ENCODE measurements around the gene ANKRD22. TPM values are rescaled to one million over a fixed set of nuclear protein-coding genes. Genes with fewer than 3 reads are reported as not detected.

Gene ANKRD22
- total and polyA plus RNA-seq, 2 donors (not counting 3 experiments of a cell fraction or from before 2014, with no cell fraction given): not detected

DNA sequence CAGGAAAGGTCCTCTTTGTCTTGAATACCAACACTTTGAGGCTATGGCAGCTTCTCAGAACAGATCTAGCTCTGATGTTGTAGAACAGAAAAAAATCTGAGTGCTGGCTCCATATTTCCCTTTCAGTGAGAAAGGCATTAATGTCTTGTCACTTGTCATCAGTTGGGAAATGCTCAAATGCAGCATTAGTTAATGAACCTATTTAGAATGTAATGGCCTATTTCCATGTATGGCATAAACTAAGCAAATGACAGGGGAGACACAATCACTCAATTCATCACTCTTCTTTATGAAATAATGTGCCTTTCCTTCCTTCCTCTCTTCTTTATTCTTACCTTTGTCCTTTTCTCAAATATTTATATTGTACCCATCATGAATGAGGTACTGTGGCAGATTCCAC is 23.4 kb upstream of the ANKRD22 start:
- peaks cover 0 to 4% of the 10 kb centered on the region in 2 experiments for H3K27me3 ChIP-seq (ENCODE audit: control insufficient read depth in 2 of 2, insufficient read depth in 2 of 2, low read length in 2 of 2)
- no peak for FAIRE-seq
- intact Hi-C loops (cut with micrococcal nuclease) (no loop called here), dilution Hi-C loops (cut with MboI; ENCODE audit: extremely low pct_ligation_motif_present, low sequenced_read_pairs) (no loop called here)
- H3K9ac ChIP-seq (replicated peaks; ENCODE audit: extremely low read depth, insufficient read depth, low read length): no peak overlapping the region
- no peak overlapping the region for H3K27ac ChIP-seq (ENCODE audit: insufficient read depth, low read depth, low read length)
- no peak for DNase-seq (ENCODE audit: low read depth, low spot score)
- no peaks in the 10 kb centered on the region for H3K79me2 ChIP-seq (ENCODE audit: control insufficient read depth, insufficient read depth, low read length)
- no peak overlapping the region for H3K4me2 ChIP-seq (ENCODE audit: insufficient read depth, low read length)
- H3K9me1 ChIP-seq (replicated peaks; ENCODE audit: control insufficient read depth, extremely low read depth, insufficient read depth, low read length): no peaks in the 10 kb centered on the region
- POLR2A ChIA-PET: no interaction called here
- H3K4me3 ChIP-seq (replicated peaks in 1 of 3; ENCODE audit: insufficient read depth in 1 of 3, low read depth in 1 of 3, low read length in 3 of 3): no peak overlapping the region
- peaks cover 2% of the 10 kb centered on the region for H3K4me1 ChIP-seq (ENCODE audit: control insufficient read depth, extremely low read depth, insufficient read depth, low read length)
- CTCF ChIA-PET: no interaction called here
- no peak for TF ChIP-seq EZH2 (IDR thresholded peaks at IDR 0.05; ENCODE audit: borderline replicate concordance, low read depth, low read length, severe bottlenecking)
- TF ChIP-seq GATA2 (IDR thresholded peaks at IDR 0.05; ENCODE audit: insufficient read depth, insufficient read length, low read depth, low read length): no peak
- TF ChIP-seq, protein P1, sequence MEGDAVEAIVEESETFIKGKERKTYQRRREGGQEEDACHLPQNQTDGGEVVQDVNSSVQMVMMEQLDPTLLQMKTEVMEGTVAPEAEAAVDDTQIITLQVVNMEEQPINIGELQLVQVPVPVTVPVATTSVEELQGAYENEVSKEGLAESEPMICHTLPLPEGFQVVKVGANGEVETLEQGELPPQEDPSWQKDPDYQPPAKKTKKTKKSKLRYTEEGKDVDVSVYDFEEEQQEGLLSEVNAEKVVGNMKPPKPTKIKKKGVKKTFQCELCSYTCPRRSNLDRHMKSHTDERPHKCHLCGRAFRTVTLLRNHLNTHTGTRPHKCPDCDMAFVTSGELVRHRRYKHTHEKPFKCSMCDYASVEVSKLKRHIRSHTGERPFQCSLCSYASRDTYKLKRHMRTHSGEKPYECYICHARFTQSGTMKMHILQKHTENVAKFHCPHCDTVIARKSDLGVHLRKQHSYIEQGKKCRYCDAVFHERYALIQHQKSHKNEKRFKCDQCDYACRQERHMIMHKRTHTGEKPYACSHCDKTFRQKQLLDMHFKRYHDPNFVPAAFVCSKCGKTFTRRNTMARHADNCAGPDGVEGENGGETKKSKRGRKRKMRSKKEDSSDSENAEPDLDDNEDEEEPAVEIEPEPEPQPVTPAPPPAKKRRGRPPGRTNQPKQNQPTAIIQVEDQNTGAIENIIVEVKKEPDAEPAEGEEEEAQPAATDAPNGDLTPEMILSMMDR (IDR thresholded peaks at IDR 0.05; ENCODE audit: extremely low read depth in 1 of 2, insufficient read depth in 1 of 2, low read depth in 1 of 2, low read length in 2 of 2): no peak
- no peak for TF ChIP-seq FOS (IDR thresholded peaks at IDR 0.05; ENCODE audit: borderline replicate concordance, insufficient read depth, low read length)
- no peak for TF ChIP-seq POLR2A (IDR thresholded peaks at IDR 0.05; ENCODE audit: low read depth, low read length)
- TF ChIP-seq, protein P2, sequence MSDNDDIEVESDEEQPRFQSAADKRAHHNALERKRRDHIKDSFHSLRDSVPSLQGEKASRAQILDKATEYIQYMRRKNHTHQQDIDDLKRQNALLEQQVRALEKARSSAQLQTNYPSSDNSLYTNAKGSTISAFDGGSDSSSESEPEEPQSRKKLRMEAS (IDR thresholded peaks at IDR 0.05; ENCODE audit: insufficient read depth, insufficient read length): no peak
- TF ChIP-seq JUN (IDR thresholded peaks at IDR 0.05; ENCODE audit: borderline replicate concordance, insufficient read depth, insufficient read length, low read depth): no peak
- TF ChIP-seq POLR2AphosphoS5 (IDR thresholded peaks at IDR 0.05; ENCODE audit: insufficient read depth, low read depth, low read length): no peak
- no peak for TF ChIP-seq MYC (IDR thresholded peaks at IDR 0.05; ENCODE audit: low read depth, low read length)
- no TSS peak for BruUV-seq (replicated peaks)
- H3K9me3 ChIP-seq (replicated peaks; ENCODE audit: control insufficient read depth, insufficient read depth, low read length): no peaks in the 10 kb centered on the region
- H2AFZ ChIP-seq (ENCODE audit: low read depth, low read length): no peak overlapping the region
- no peaks in the 10 kb centered on the region for H4K20me1 ChIP-seq (replicated peaks; ENCODE audit: control insufficient read depth, extremely low read depth, insufficient read depth, low read length)
- H3K36me3 ChIP-seq (ENCODE audit: control insufficient read depth in 2 of 2, extremely low read depth in 1 of 2, insufficient read depth in 2 of 2, low read length in 2 of 2): no peaks in the 10 kb centered on the region
